GM12878 (cell line): ENCODE results near the gene SSBP4. TPM values are rescaled to one million over a fixed set of nuclear protein-coding genes. Genes with fewer than 3 reads are reported as not detected.

Experiments
- CBFB ChIP-seq: IDR thresholded peaks from 2 replicates; pipeline ENCODE4 v1.6.1; 2016; ENCODE audit warnings: antibody characterized with exemption, low read depth
- CEBPZ ChIP-seq: fragments of 150-350 bp; IDR thresholded peaks from 2 replicates; pipeline ENCODE4 v1.6.1; 2016; ENCODE audit warnings: low read depth, low read length
- CHD2 ChIP-seq: IDR thresholded peaks from 2 replicates; pipeline ENCODE4 v1.6.1; 2011; ENCODE audit warnings: low read depth, low read length, improper control_type of control experiment, borderline replicate concordance
- CREB1 ChIP-seq: IDR thresholded peaks from 2 replicates; pipeline ENCODE4 v1.6.1; 2012; ENCODE audit warnings: low read depth, mild to moderate bottlenecking, inconsistent platforms
- E4F1 ChIP-seq: fragments of 450-650 bp; IDR thresholded peaks from 2 replicates; pipeline ENCODE4 v1.6.1; 2018; ENCODE audit warnings: borderline replicate concordance, mild to moderate bottlenecking; ENCODE audit not compliant: partially characterized antibody
- FOXM1 ChIP-seq: IDR thresholded peaks from 2 replicates; pipeline ENCODE4 v1.6.1; 2012; ENCODE audit warnings: low read depth, mild to moderate bottlenecking, inconsistent platforms, low read length, moderate library complexity
- JUNB ChIP-seq: IDR thresholded peaks from 2 replicates; pipeline ENCODE4 v1.6.1; 2016; ENCODE audit warnings: antibody characterized with exemption, mild to moderate bottlenecking
- LARP7 ChIP-seq: fragments of 450-650 bp; IDR thresholded peaks from 2 replicates; pipeline ENCODE4 v1.6.1; 2017; ENCODE audit warnings: mild to moderate bottlenecking
- MYB ChIP-seq: fragments of 150-350 bp; IDR thresholded peaks from 2 replicates; pipeline ENCODE4 v1.6.1; 2014; ENCODE audit warnings: mild to moderate bottlenecking, low read depth, low read length, borderline replicate concordance
- MYC ChIP-seq: IDR thresholded peaks from 2 replicates; pipeline ENCODE4 v1.6.1; 2011; ENCODE audit warnings: mild to moderate bottlenecking, low read length, moderate library complexity, inconsistent platforms; ENCODE audit not compliant: insufficient read depth, insufficient replicate concordance, insufficient read length, severe bottlenecking
- NKRF ChIP-seq: fragments of 450-650 bp; conservative IDR thresholded peaks from 2 replicates; pipeline ENCODE4 v1.6.1; 2017; ENCODE audit warnings: mild to moderate bottlenecking, moderate library complexity
- NR2F1 ChIP-seq: fragments of 450-650 bp; conservative IDR thresholded peaks from 2 replicates; pipeline ENCODE4 v1.6.1; 2017; ENCODE audit warnings: mild to moderate bottlenecking
- POU2F2 ChIP-seq: IDR thresholded peaks from 3 replicates; pipeline ENCODE4 v1.6.1; 2011; ENCODE audit warnings: low read depth, mild to moderate bottlenecking, low read length, borderline replicate concordance
- PRDM15 ChIP-seq: fragments of 450-650 bp; formaldehyde crosslinking; IDR thresholded peaks from 2 replicates; pipeline ENCODE4 v1.4.0; 2020; ENCODE audit warnings: mild to moderate bottlenecking, moderate library complexity
- SIX5 ChIP-seq: IDR thresholded peaks from 2 replicates; pipeline ENCODE4 v1.6.1; 2011; ENCODE audit warnings: mild to moderate bottlenecking, low read depth, low read length, moderate library complexity; ENCODE audit not compliant: severe bottlenecking
- TCF7 ChIP-seq: IDR thresholded peaks from 2 replicates; pipeline ENCODE4 v1.6.1; 2014; ENCODE audit warnings: antibody characterized with exemption, borderline replicate concordance
- ZNF207 ChIP-seq: fragments of 450-650 bp; IDR thresholded peaks from 2 replicates; pipeline ENCODE4 v1.6.1; 2014; ENCODE audit warnings: antibody characterized with exemption, mild to moderate bottlenecking, borderline replicate concordance
- ZNF274 ChIP-seq: IDR thresholded peaks from one replicate; pipeline ENCODE4 v1.8.0; 2011; ENCODE audit not compliant: insufficient read length, insufficient read depth
- polyA plus RNA-seq, 11 experiments: library from polyadenylated mRNA; depleted of rRNA in 4 of 11; unstranded in 6 of 11; stranded (reverse) in 5 of 11; fragments of >200 nt; fragmentation: Nextera tagmentation in 4 of 11; fragmentation: Illumina TruSeq in 1 of 11; extraction: Ambion mirVana in 4 of 11; extraction: Trizol in 1 of 11; gene quantifications; 1 replicate in 1 of 11; 2 replicates in 10 of 11; pipeline versions ENCODE4 v1.2.1 to v1.2.3, GENCODE V29; 2011 to 2016; ENCODE audit warnings: inconsistent platforms in 2 of 11, missing spikeins in 2 of 11, low read depth in 1 of 11
- total RNA-seq, 4 experiments: library from RNA; depleted of rRNA in 3 of 4; stranded (reverse); fragments of >200 nt in 3 of 4; fragmentation: Illumina TruSeq in 1 of 4; extraction: Trizol in 1 of 4; gene quantifications; 2 replicates each; pipeline versions ENCODE4 v1.2.1 to v1.2.3, GENCODE V29; 2013 to 2021

Gene SSBP4
- total and polyA plus RNA-seq, 10 of the 15 experiments (the other 5 are each of a cell fraction or from before 2014, with no cell fraction given): 0.37 to 150 (median 38.9) TPM

- TF ChIP-seq SIX5: no peak
- TF ChIP-seq MYC: peak; percentile 52
- no peak for TF ChIP-seq TCF7
- TF ChIP-seq ZNF207: peak; percentile 86
- TF ChIP-seq FOXM1: no peak
- no peak for TF ChIP-seq ZNF274
- TF ChIP-seq POU2F2: 0 out of 3 replicates have a peak, but pooled peaks have one; percentile 25
- peak; percentile 48 for TF ChIP-seq NKRF
- 0 out of 2 replicates have a peak, but pooled peaks have one; percentile 16 for TF ChIP-seq CREB1
- TF ChIP-seq LARP7: peak; percentile 70
- TF ChIP-seq PRDM15 (CRISPR knock-in tag): no peak
- peak; percentile 17; the same call in 1 of the 2 replicates for TF ChIP-seq NR2F1
- 0 out of 2 replicates have a peak, but pooled peaks have one; percentile 52 for TF ChIP-seq CHD2
- TF ChIP-seq JUNB: no peak
- TF ChIP-seq E4F1: no peak
- no peak for TF ChIP-seq MYB
- no peak for TF ChIP-seq CEBPZ
- no peak for TF ChIP-seq CBFB
Measured at GRCh38 chr19:18417250-18418028, 1.8 kb upstream of the SSBP4 start (continued).
